A673 (cell line): ENCODE measurements around the gene ZNF205. TPM values are rescaled to one million over a fixed set of nuclear protein-coding genes. Genes with fewer than 3 reads are reported as not detected.

Source experiments
- BruUV-seq: library from RNA; stranded (reverse); fragments of 400-500 nt; replicated peaks from 2 replicates; lab custom pipeline; 2021; lab: Mats Ljungman, UMichigan
- CTCF ChIA-PET: fragments of 300-600 bp; sonication (Branson Sonifier 250); formaldehyde crosslinking; loops from one replicate; lab custom pipeline; 2022; ENCODE audit warnings: antibody characterized with exemption; lab: Charles Lee
- POLR2A ChIA-PET: fragments of 300-600 bp; sonication (Branson Sonifier 250); formaldehyde crosslinking; loops from one replicate; lab custom pipeline; 2022; ENCODE audit warnings: antibody characterized with exemption; ENCODE audit not compliant: low non-redundant PET; lab: Charles Lee
- DNase-seq: peaks from one replicate; pipeline ENCODE4 v3.0.0-alpha.2; 2015; ENCODE audit warnings: low spot score
- H3K27ac ChIP-seq: fragments of 200-600 bp; sonication (generic); 2 replicates; pipeline ENCODE4 v1.5.1; 2016; ENCODE audit warnings: mixed run types, low read depth, mild to moderate bottlenecking, mixed read lengths, antibody characterized with exemption, low read length; ENCODE audit not compliant: poor library complexity, severe bottlenecking
- H3K27me3 ChIP-seq: fragments of 200-600 bp; sonication (generic); replicated peaks from 2 replicates; pipeline ENCODE4 v1.6.1; 2017; ENCODE audit warnings: mixed run types, low read depth, mild to moderate bottlenecking, mixed read lengths, antibody characterized with exemption, low read length; ENCODE audit not compliant: insufficient read depth, poor library complexity
- H3K36me3 ChIP-seq: fragments of 200-600 bp; sonication (generic); 2 replicates; pipeline ENCODE4 v1.6.1; 2016; ENCODE audit warnings: mixed run types, mild to moderate bottlenecking, mixed read lengths, antibody characterized with exemption, low read length; ENCODE audit not compliant: insufficient read depth, poor library complexity, severe bottlenecking
- H3K4me1 ChIP-seq: fragments of 200-600 bp; sonication (generic); 2 replicates; pipeline ENCODE4 v1.6.1; 2017; ENCODE audit warnings: mixed run types, mild to moderate bottlenecking, mixed read lengths, antibody characterized with exemption, low read length; ENCODE audit not compliant: insufficient read depth, poor library complexity, severe bottlenecking
- H3K4me3 ChIP-seq: fragments of 200-600 bp; sonication (generic); 2 replicates; pipeline ENCODE4 v1.5.1; 2016; ENCODE audit warnings: low read depth, mixed run types, mild to moderate bottlenecking, mixed read lengths, low read length; ENCODE audit not compliant: poor library complexity, severe bottlenecking
- H3K9me3 ChIP-seq: fragments of 200-600 bp; sonication (generic); 2 replicates; pipeline ENCODE4 v1.6.1; 2016; ENCODE audit warnings: mixed run types, low read depth, mild to moderate bottlenecking, mixed read lengths, antibody characterized with exemption, low read length; ENCODE audit not compliant: poor library complexity, severe bottlenecking
- EZH2 ChIP-seq: fragments of 200-600 bp; sonication (generic); IDR thresholded peaks from 2 replicates; pipeline ENCODE4 v1.6.1; 2017; ENCODE audit warnings: borderline replicate concordance, low read depth, mild to moderate bottlenecking, mixed read lengths, antibody characterized with exemption, low read length; ENCODE audit not compliant: poor library complexity, severe bottlenecking
- intact Hi-C: fragments of 100-400 bp; cut with micrococcal nuclease; formaldehyde crosslinking; loops from one replicate; pipeline ENCODE4 v1.10.0; 2022; ENCODE audit not compliant: unreplicated experiment
- total RNA-seq: library from RNA; stranded (reverse); gene quantifications from 2 replicates; pipeline ENCODE4 v1.2.3, GENCODE V29; 2021
- TF ChIP-seq, protein P1 (sequence below): fragments of 300-800, 200-600 bp; sonication (generic); conservative IDR thresholded peaks from 2 replicates; pipeline ENCODE4 v1.5.1; 2017; ENCODE audit warnings: low read depth, mild to moderate bottlenecking, antibody characterized with exemption, low read length, moderate library complexity, mixed read lengths

ZNF205 gene
- total RNA-seq, 1 experiment from 2014 or later: 19.0 TPM

DNA sequence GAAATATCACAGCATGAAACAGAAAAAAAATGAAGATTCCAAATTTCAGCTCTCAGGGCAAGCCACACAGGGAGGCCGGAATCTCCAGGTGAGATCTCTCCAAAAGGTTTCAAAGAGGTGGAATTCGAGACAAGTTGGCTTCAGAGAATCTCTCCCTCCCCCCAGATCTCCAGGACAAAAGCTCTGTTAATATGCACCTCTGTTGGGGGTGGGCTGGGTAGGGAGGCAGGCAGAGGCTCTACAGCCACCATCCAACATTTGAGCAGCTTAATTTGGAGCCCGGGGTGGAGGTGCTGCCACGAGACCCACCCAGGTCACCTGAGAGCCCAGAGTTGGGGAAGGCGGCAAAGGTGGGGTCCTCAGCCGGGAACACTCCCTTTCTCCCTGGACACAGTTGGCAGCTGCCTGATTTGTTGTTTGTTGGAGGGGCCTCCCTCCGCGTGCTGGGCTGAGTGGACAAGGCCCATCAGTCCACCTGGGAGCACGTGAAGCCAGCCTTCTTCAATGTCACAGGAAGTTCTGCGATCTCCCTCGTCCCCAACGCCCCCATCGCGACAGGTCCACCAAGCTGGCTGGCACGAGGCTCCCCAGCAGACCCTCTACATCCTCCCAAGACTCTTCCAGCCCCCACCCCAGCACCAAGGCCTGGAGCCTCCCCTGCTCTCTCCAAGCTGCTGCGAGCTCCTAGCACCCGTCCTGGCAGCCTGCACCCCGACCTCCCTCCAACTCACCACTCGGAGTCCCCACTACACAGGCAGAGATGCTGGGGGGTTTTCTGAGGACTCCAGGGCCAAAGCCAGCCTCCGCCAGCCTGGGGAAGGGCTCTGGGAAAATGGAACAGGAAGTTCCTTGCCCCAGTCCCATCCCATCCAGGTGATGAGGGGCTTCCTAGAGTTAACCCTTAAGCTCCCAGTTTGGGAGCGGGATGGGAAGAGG is 13.7 kb upstream of the ZNF205 start, which contains the start of gene ZSCAN10:
TSS of gene ZSCAN10 (minus strand) at position 836 of the 936 bp plus-strand sequence. CDS start 6,357 bp downstream, outside the sequence.
- no peak for DNase-seq
- ChIA-PET CTCF (interaction anchor here (0.9 to 1.3 kb wide), 2 partner anchors 18 to 66 kb away, joined by 3 to 9 read pairs; no protein-coding TSS in a partner anchor), POLR2A (no interaction called here)
- Histone ChIP-seq H3K27me3 (no peaks in the 10 kb centered on the region), H3K27ac (no peak within 1 kb of the TSS), H3K4me1 (peaks cover 14% of the 10 kb centered on the region), H3K4me3 (no peak within 1 kb of the TSS), H3K9me3 (no peaks in the 10 kb centered on the region), H3K36me3 (no peaks in the 10 kb centered on the region)
- intact Hi-C loops: no loop called here
- TF ChIP-seq EZH2: no peak
- no TSS peak for BruUV-seq

DNA sequence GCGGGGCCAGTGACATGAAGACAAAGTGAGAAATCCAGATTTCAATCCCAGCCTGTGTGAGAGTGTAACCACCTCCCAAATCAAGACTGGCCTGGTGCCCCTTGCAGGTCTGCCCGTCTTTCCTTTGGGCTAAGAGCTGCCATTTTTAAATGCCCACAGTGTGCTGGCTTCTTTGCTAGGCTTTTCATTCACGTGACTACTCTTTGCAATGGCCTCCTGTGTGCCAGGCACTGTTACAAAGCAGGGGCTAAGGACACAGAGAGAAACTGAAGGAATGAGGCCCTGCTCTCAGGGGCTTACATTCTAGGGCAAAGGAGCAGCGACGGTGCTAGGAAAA is 13.0 kb upstream of the ZNF205 start:
- ChIA-PET POLR2A (no interaction called here), CTCF (no interaction called here)
- Histone ChIP-seq H3K9me3 (no peaks in the 10 kb centered on the region), H3K4me3 (no peak overlapping the region), H3K36me3 (no peaks in the 10 kb centered on the region), H3K27ac (no peak overlapping the region), H3K27me3 (no peaks in the 10 kb centered on the region), H3K4me1 (peaks cover 14% of the 10 kb centered on the region)
- no peak for DNase-seq
- TF ChIP-seq, protein P1, sequence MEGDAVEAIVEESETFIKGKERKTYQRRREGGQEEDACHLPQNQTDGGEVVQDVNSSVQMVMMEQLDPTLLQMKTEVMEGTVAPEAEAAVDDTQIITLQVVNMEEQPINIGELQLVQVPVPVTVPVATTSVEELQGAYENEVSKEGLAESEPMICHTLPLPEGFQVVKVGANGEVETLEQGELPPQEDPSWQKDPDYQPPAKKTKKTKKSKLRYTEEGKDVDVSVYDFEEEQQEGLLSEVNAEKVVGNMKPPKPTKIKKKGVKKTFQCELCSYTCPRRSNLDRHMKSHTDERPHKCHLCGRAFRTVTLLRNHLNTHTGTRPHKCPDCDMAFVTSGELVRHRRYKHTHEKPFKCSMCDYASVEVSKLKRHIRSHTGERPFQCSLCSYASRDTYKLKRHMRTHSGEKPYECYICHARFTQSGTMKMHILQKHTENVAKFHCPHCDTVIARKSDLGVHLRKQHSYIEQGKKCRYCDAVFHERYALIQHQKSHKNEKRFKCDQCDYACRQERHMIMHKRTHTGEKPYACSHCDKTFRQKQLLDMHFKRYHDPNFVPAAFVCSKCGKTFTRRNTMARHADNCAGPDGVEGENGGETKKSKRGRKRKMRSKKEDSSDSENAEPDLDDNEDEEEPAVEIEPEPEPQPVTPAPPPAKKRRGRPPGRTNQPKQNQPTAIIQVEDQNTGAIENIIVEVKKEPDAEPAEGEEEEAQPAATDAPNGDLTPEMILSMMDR: no peak
- no peak for TF ChIP-seq EZH2
- BruUV-seq: no TSS peak
- intact Hi-C loops: no loop called here

DNA sequence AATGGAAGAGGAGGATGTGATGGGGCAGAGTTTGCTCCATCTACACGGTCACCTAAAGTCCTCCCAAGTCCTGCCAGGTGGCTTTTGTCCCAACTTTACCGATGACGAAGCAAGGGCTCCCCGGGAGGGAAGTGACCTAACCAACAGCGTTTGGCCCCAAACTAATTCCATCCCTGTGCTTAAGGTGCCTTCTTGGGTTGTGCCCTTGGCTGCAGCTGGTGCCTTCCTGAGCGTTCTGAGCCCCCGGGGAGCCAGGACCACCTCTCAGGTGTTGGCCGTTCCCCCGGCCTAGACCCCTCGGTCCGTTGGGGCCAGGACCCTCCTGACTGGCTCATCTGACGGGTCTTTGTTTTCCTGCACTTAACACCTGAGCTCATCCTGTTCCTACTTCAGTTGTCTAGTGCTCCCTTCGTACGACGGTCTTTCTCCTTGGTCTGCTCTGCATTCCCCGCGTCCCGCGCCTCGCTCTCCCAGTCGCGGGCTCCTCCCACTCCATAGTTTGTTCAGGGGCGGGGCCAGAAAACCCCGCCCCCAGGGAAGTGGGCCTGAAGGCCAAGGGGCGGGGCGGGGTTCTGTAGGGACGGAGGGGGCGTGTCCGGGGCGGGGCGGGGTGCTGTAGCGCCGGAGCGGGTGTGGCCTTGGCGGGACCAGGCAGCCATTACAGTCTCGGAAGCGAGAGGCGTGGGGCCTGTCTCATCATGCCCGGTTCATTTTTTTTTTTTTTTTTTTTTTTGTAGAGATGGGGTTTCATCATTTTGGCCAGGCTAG is 12.5 kb upstream of the ZNF205 start:
- no peak for TF ChIP-seq EZH2
- TF ChIP-seq, protein P1: no peak
- intact Hi-C loops: no loop called here
- Histone ChIP-seq H3K27me3 (no peaks in the 10 kb centered on the region), H3K9me3 (no peaks in the 10 kb centered on the region), H3K27ac (no peak overlapping the region), H3K36me3 (no peaks in the 10 kb centered on the region), H3K4me1 (peaks cover 14% of the 10 kb centered on the region), H3K4me3 (peak overlapping the region; percentile 15)
- DNase-seq: peak; percentile 97
- ChIA-PET POLR2A (no interaction called here), CTCF (no interaction called here)
- no TSS peak for BruUV-seq
